Skeletal muscle satellite cell (primary cell): Measurements from ENCODE around the gene UNC80. TPM values are rescaled to one million over a fixed set of nuclear protein-coding genes. Genes with fewer than 3 reads are reported as not detected.

ENCODE experiments used
- H3K27me3 ChIP-seq: 2 replicates; pipeline ENCODE4 v1.7.0; 2013; ENCODE audit warnings: low read length; ENCODE audit not compliant: control insufficient read depth, insufficient read depth
- H3K36me3 ChIP-seq: 2 replicates; pipeline ENCODE4 v1.7.0; 2013; ENCODE audit warnings: mild to moderate bottlenecking, control low read depth, low read length; ENCODE audit not compliant: insufficient read depth
- H3K4me1 ChIP-seq: 2 replicates; pipeline ENCODE4 v1.7.0; 2013; ENCODE audit warnings: low read length; ENCODE audit not compliant: control insufficient read depth, insufficient read depth
- H3K4me2 ChIP-seq: 2 replicates; pipeline ENCODE4 v1.7.0; 2013; ENCODE audit warnings: mild to moderate bottlenecking, low read length
- H3K4me3 ChIP-seq: 2 replicates; pipeline ENCODE4 v1.7.0; 2013; ENCODE audit warnings: low read length
- H3K9ac ChIP-seq: 2 replicates; pipeline ENCODE4 v1.7.0; 2013; ENCODE audit warnings: mild to moderate bottlenecking, low read depth, low read length, moderate library complexity
- H3K9me3 ChIP-seq: replicated peaks from 2 replicates; pipeline ENCODE4 v1.7.0; 2013; ENCODE audit warnings: mild to moderate bottlenecking, control low read depth, low read length
- total RNA-seq: library from RNA; depleted of rRNA; stranded (reverse); fragments of >200 nt; gene quantifications from 2 replicates; pipeline ENCODE4 v1.2.3, GENCODE V29; 2012; rRNA removed

The UNC80 gene, protein sequence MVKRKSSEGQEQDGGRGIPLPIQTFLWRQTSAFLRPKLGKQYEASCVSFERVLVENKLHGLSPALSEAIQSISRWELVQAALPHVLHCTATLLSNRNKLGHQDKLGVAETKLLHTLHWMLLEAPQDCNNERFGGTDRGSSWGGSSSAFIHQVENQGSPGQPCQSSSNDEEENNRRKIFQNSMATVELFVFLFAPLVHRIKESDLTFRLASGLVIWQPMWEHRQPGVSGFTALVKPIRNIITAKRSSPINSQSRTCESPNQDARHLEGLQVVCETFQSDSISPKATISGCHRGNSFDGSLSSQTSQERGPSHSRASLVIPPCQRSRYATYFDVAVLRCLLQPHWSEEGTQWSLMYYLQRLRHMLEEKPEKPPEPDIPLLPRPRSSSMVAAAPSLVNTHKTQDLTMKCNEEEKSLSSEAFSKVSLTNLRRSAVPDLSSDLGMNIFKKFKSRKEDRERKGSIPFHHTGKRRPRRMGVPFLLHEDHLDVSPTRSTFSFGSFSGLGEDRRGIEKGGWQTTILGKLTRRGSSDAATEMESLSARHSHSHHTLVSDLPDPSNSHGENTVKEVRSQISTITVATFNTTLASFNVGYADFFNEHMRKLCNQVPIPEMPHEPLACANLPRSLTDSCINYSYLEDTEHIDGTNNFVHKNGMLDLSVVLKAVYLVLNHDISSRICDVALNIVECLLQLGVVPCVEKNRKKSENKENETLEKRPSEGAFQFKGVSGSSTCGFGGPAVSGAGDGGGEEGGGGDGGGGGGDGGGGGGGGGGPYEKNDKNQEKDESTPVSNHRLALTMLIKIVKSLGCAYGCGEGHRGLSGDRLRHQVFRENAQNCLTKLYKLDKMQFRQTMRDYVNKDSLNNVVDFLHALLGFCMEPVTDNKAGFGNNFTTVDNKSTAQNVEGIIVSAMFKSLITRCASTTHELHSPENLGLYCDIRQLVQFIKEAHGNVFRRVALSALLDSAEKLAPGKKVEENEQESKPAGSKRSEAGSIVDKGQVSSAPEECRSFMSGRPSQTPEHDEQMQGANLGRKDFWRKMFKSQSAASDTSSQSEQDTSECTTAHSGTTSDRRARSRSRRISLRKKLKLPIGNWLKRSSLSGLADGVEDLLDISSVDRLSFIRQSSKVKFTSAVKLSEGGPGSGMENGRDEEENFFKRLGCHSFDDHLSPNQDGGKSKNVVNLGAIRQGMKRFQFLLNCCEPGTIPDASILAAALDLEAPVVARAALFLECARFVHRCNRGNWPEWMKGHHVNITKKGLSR (N-terminal part only)
- total RNA-seq, result not detected in 2 replicates

DNA sequence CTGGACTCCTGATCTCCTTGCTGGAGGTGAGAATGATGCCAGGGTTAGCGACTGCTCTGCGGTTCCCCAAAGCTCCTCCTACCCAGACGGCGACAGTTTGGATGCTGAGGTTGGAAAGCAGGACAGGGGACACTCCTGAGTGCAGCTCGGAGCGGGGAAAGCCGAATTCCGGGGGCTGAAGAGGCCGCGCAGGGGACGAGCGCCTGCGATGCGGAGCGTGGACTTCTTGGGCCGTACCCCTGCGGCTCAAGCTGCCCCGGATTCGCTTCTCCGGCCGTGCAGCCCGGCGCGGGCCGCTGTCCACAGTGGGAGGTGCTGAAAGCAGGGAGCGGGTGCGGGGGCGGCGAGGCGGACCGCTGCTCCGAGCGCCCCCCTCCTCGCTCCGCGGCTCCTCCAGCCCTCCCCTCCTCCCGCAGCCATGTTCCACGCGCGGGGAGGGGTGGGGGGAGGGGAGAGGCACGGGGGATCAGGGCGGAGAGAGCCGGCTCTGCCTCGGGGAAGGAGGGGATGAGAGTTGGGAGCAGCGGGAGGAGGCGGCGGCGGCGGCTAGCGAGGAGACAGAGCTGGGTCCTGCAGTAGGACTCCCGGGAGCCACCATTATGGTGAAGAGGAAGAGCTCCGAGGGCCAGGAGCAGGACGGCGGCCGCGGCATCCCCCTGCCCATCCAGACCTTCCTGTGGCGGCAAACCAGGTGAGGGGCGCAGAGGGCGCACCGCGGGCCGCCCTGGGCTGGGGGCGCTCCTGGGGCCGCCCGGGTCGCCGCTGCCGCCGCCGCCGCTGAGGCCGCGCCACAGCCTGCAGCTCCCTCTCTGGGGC lies at the start of gene UNC80:
Gene UNC80, plus strand, starts transcription at position 359 of the 816 bp plus-strand sequence. Its CDS starts 241 bp downstream, at position 600.
- peaks cover 3% of the 10 kb centered on the region for H3K4me1 ChIP-seq
- peak within 1 kb of the TSS; percentile 99 for H3K4me2 ChIP-seq
- H3K9ac ChIP-seq, result no peak within 1 kb of the TSS
- H3K27me3 ChIP-seq, result peaks cover 10% of the 10 kb centered on the region
- peak within 1 kb of the TSS; percentile 72 for H3K4me3 ChIP-seq
- no peaks in the 10 kb centered on the region for H3K36me3 ChIP-seq
- no peaks in the 10 kb centered on the region for H3K9me3 ChIP-seq

DNA sequence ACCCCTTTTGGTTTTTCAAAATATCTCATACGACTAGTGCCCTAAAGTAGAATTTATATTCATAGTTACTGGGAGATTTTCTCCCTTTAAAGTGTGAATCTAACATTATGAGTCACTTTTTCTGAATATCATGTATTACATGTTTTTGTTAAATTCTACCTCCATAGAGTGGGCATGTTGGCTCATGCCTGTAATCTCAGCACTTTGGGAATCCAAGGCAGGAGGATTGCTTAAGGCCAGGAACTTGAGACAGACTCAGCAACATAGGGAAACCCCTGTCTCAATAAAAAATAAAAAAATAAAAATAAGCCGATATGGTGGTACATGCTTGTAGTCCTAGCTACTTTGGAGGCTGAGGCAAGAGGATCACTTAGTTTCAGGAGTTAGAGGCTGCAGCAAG lies 45.3 kb upstream of the UNC80 start:
- H3K4me2 ChIP-seq, result no peak overlapping the region
- H3K4me3 ChIP-seq, result no peak overlapping the region

DNA sequence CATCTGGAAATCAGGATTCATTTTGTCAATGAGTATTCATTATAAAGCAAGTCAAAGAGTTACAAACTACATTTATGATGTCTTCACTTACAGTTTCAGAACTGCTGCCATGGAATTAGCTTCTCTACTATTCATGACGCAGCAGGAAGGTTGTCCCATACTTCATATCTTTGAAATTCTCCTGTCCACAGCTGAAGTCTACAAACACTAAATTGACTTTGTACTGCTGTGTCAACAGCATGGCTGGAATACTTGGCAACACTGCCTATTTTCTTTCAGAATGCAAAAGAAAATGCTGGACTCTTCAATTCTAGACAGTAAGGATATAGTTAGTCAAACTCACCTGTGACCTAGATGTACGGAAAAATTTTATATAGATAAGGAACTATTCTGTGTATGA lies 44.6 kb upstream of the UNC80 start:
- Histone ChIP-seq H3K4me2 (no peak overlapping the region), H3K4me1 (no peaks in the 10 kb centered on the region), H3K27me3 (no peaks in the 10 kb centered on the region), H3K9me3 (no peaks in the 10 kb centered on the region), H3K9ac (no peak overlapping the region), H3K4me3 (no peak overlapping the region), H3K36me3 (no peaks in the 10 kb centered on the region)

More for the DNA sequence above, 45.3 kb upstream of the UNC80 start:
- Histone ChIP-seq H3K36me3 (no peaks in the 10 kb centered on the region), H3K4me1 (peaks cover 7% of the 10 kb centered on the region), H3K9me3 (no peaks in the 10 kb centered on the region), H3K9ac (no peak overlapping the region), H3K27me3 (no peaks in the 10 kb centered on the region)

DNA sequence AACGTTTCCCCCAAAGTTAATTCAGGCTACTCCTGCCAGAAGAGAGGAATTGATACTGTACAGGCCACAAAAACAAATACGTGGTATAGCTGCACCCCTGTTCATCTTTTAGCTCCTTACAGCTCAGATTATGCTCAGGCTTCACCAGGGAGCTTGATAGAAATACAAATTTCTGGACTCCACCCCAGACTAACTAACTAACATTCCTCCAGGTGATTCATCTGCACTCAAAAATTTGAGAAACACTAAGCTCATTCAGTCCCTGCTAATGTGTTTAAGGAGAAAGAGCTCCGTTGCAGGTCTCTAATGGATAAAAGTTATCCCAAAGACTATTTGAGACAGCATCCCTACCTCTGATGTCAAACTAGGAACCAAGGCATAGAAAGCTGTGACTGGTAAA lies 36.8 kb upstream of the UNC80 start:
- Histone ChIP-seq H3K4me1 (no peaks in the 10 kb centered on the region), H3K4me2 (no peak overlapping the region), H3K9me3 (no peaks in the 10 kb centered on the region), H3K4me3 (no peak overlapping the region), H3K36me3 (no peaks in the 10 kb centered on the region), H3K27me3 (no peaks in the 10 kb centered on the region), H3K9ac (no peak overlapping the region)

DNA sequence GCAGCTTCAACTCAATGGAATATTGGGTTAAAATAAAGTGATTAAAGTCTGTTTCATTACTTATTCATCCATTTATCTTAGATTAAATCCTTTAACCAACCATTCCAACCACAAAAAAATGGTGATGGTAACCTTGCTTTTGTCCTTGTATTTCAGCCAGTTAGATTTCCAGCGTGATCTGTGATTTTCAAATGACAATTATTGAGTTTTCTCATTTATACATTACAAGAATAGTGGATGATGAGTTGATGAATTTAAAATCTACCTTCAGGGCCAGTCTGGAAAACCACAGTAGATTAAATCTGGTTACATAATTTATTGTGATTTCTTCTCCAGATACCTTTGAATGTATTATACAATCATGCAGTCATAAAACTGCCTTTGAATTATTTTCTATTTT lies 29.7 kb upstream of the UNC80 start:
- Histone ChIP-seq H3K9ac (no peak overlapping the region), H3K4me3 (no peak overlapping the region), H3K27me3 (no peaks in the 10 kb centered on the region), H3K4me1 (no peaks in the 10 kb centered on the region), H3K9me3 (no peaks in the 10 kb centered on the region), H3K36me3 (no peaks in the 10 kb centered on the region), H3K4me2 (no peak overlapping the region)

DNA sequence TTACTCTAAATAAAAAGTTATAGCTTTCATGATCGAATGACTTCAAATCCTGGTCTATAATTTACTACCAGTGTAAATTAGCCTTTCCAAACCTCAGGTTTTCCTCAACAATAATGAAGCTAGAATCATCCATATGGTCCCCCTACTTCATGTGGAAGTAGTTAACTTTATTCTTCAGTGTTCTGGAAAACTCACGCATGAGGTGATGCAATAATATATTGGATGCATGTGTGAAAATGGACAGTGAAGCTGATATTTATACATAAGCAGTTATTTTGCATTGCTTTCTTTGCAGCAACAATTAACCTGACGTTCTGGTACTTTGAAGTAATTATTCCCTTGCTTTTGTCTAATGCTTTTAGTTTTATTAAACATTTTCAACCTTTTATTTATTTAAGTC lies 18.6 kb upstream of the UNC80 start:
- H3K4me3 ChIP-seq, result no peak overlapping the region
- H3K9me3 ChIP-seq, result no peaks in the 10 kb centered on the region
- no peaks in the 10 kb centered on the region for H3K27me3 ChIP-seq
- H3K9ac ChIP-seq, result no peak overlapping the region
- H3K4me1 ChIP-seq, result no peaks in the 10 kb centered on the region
- no peak overlapping the region for H3K4me2 ChIP-seq
- no peaks in the 10 kb centered on the region for H3K36me3 ChIP-seq

DNA sequence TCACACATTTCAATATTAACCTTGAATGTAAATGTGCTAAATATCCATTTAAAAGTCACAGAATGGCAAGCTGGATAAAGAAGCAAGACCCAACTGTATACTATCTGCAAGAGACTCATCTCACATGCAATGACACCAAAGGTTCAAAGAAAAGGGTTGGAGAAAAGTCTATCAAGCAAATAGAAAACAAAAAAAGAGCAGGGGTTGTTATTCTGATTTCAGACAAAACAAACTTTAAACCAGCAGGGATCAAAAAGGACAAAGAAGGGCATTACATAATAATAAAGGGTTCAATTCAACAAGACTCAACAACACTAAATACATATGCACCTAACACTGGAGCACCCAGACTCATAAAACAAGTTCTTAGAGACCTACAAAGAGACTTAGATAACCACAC lies 14.5 kb upstream of the UNC80 start:
- Histone ChIP-seq H3K4me2 (no peak overlapping the region), H3K9ac (no peak overlapping the region), H3K4me1 (no peaks in the 10 kb centered on the region), H3K4me3 (no peak overlapping the region), H3K9me3 (no peaks in the 10 kb centered on the region), H3K36me3 (no peaks in the 10 kb centered on the region), H3K27me3 (no peaks in the 10 kb centered on the region)

DNA sequence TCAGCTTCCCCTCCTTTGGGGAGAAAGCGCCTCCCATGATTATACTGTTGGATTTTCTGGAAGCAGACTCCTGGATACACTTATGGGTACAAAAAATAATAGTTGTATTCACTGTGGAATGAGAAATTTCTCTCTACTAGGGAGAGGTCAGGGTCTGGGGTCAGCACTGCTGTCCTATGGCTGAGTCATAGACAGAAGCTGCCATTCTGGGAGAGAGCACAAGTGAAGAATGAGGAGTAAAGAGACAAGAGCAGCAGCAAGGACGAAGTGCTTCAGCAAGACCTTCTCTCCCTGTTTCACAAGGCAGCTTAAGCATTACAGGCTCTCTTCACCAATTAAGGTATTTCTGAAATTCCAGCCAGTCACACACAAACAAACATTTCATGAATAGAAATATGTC lies 10.1 kb upstream of the UNC80 start:
- Histone ChIP-seq H3K27me3 (no peaks in the 10 kb centered on the region), H3K36me3 (no peaks in the 10 kb centered on the region), H3K4me2 (no peak overlapping the region), H3K9ac (no peak overlapping the region), H3K4me1 (no peaks in the 10 kb centered on the region), H3K4me3 (no peak overlapping the region), H3K9me3 (no peaks in the 10 kb centered on the region)

DNA sequence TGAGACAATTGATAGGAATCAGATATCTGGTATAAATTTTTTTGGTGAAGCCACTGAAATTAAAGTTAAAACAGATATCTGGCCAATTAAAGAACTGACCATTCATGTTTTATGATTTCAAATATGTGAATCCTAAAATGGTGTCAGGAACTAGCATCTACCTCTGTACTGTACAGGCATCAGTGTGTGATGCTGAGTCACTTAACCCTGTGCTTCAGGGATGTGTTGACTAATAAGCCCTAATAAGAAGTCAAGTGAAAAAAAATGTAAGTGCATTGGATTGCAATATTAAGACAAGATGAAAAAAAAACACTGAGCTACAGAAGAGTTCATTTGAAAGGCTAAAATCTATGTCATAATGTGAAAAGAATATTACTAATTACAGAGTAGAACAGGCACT lies 9.1 kb upstream of the UNC80 start:
- H3K9ac ChIP-seq, result no peak overlapping the region
- H3K4me1 ChIP-seq, result no peaks in the 10 kb centered on the region
- H3K4me2 ChIP-seq, result no peak overlapping the region
- H3K27me3 ChIP-seq, result no peaks in the 10 kb centered on the region
- H3K9me3 ChIP-seq, result no peaks in the 10 kb centered on the region
- H3K36me3 ChIP-seq, result no peaks in the 10 kb centered on the region
- H3K4me3 ChIP-seq, result no peak overlapping the region

DNA sequence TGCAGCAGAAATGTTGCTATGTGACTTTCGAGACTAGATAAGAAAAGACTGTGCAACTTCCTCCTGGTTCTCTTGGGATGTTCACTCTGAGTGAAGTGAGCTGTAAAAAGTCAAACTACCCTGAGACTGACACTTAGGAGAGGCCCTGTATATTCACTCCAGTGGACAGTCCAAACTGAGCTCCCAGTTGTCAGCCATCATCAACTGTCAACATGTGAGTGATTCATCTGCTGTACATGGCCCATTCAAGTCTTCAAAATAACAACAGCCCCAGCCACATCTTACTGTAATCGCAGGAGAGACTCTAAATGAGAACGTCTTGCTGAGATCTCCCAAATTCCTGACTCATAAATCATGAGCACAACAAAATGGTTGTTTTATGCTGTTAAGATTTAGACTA lies 8.5 kb upstream of the UNC80 start:
- Histone ChIP-seq H3K4me1 (no peaks in the 10 kb centered on the region), H3K4me3 (no peak overlapping the region), H3K27me3 (no peaks in the 10 kb centered on the region), H3K4me2 (no peak overlapping the region), H3K9ac (no peak overlapping the region), H3K36me3 (no peaks in the 10 kb centered on the region), H3K9me3 (no peaks in the 10 kb centered on the region)
